NCI-H2171 treated with DMSO at 0.1 percent for 48 hours (cell line): Measurements from ENCODE around the gene SNX24.
"Not testable (repeated sequence)": the region's sequence is repeated elsewhere in the genome, so short reads cannot be mapped to it uniquely, and the experiment has no call there.

ENCODE experiments used
- DNase-seq: peaks from one replicate; lab custom pipeline; 2025; lab: John Stamatoyannopoulos, UW

The SNX24 gene

GRCh38 chr5:122871661-122872060 is 26.2 kb downstream of the SNX24 start:
- DNase-seq = no peak

DNA sequence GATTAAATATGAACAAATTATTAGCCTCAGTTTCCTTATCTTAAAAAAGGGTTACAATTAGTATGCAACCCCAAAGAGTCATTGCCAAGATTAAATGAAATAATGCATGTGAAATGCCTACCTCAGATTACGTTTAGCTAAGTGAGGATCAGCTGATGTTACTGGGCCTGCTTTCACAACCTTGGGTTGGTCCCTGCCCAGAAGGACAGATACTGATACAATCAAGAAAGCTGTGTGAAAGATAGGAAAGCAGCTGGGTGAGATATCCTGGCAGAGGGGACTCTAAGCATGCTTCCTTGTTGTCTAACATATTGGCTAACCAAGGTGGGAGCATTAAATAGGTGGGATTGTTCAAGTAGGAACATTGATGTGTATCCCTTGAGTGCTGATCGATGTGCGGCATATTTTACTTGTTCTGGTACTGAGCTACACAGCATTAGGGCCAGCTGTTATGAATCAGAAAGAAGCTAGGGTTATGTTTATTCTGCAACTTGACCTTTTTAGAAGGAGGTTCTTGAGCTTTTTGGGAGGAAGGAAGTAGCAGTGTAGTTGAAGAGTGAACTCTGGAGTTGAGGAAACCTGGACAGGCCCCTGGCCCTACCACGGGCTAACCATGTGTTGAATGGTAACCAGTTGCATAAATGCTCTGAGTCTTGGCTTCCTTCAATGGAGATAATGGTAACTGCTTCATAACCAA is 28.9 kb downstream of the SNX24 start:
- DNase-seq = no peak

DNA sequence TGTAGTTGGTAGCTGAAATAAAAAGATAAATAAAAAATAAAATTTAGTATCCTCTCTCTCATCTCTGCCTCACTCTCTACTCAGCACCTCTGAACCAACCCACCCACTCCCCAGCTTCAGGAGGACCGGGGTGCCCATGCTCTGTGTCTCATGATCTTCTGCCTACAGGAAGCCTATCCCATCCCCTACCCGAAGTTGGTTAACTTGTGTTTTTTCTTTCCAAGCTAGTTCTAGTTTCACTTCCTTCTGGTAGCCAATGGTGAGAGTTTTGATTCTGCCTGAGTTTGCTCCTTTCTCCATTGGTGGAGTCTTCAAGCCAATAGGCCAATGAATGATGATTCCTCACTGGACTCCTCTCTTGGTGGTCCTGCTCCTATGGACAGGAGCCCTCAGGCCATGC is 32.1 kb downstream of the SNX24 start:
- no peak for DNase-seq

- no peak for DNase-seq
These were observed 33.7 kb downstream of the SNX24 start for GRCh38 chr5:122879076-122879475.

- no peak for DNase-seq
These were observed 34.8 kb downstream of the SNX24 start for GRCh38 chr5:122880170-122880689.

DNA sequence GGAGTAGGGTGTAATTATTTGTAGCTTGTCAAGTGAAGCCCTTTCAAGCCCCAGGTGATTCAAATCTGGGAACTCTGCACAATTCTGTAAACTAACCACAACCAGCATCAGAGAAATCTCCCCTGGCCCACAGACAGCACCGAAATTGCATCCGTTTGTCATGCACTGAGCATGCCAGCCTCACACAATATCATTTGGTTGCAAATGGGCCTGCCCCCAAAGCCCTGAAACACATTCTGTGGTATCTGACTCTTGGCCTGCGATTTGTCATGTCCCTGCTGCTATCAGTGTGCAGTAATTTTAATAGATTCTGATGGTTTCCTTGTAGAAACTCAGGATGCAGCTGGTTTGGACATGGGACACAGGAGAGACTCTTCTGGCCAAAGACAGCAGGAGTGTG is 35.3 kb downstream of the SNX24 start:
- DNase-seq = no peak

DNA sequence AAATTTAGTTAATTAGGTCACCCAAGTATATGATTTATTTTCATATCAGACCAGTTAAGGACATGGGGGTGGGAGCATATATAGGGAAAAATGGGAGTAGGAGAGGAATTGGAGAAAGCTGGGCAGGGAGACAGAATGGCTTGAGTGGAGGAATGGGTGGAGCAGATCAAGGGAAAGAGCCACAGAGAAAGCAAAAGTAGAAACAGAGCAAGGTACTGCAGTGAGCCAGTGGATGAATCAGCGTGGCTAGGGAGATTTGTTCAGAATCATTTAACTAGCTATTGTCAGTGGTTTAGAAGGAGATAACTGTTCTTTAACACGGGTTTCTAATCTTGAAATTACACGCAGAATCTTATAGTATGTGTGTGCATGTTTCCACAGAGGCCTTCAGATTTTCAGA is 37.4 kb downstream of the SNX24 start:
- no peak for DNase-seq

DNA sequence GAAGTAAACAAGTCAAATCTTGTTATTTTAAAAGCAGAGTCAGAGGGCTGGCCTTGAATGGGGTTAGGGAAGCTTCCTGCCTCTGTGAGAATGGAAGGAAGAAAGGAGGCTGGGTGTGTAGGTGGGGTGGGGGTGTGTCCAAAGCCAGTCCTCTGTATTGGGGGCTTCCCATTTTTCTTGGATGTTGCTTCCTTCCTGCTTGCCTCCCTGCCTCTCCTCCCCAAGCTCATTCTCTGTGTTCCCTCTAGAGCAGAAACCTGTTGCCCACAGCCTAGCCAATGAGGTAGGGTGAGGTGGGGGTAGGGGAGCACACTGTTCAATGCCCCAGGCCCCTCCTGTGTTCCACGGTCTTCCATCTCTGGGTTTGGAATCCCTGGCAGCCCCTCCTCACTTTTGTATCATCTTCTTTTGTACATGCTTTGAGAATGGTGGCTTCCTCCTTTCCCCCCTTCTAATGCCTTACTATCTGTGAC is 39.7 kb downstream of the SNX24 start:
- no peak for DNase-seq

DNA sequence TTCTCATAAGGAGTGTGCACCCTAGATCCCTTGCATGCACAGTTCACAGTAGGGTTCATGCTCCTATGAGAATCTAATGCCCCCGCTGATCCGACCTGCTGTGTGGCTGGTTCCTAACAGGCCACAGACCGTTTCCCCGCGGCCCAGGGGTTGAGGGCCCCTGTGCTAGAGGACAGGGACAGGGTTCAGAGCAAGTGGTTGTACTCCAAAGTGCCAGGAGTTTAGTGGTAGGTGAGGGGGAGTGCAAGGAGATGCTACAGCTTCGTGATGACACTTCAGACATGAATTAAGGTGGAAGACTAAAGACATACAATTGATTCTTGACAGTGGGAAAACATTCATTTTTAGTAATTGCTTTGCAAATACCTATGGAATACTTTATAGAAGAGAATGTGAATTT is 40.5 kb downstream of the SNX24 start:
- no peak for DNase-seq

- DNase-seq = no peak
These were observed 49.7 kb downstream of the SNX24 start for GRCh38 chr5:122895141-122895540.

- peak; percentile 15 for DNase-seq
These were observed 51.3 kb downstream of the SNX24 start for GRCh38 chr5:122896598-122897282.

GRCh38 chr5:122897283-122897602 is 51.8 kb downstream of the SNX24 start:
- no peak for DNase-seq

DNA sequence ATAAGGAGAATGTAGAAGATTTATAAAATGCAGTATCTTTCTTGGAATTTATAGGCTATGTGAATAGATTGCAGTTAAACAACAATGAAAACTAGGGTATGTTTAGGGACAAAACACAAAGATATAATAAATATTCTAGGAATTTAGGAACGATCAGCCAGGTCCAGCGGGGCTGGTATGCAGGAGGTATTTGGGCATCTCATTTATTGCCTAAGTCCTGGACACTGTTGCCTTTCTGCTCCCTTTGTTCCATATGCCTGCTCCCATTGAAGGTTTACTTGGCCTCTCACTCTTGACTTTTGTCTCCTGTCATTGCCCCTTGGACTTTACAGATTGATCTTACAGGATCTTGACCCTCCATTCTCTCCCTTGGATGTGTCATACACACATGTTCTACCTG is 55.9 kb downstream of the SNX24 start:
- no peak for DNase-seq

GRCh38 chr5:122902263-122902662 is 56.9 kb downstream of the SNX24 start:
- no peak for DNase-seq

DNA sequence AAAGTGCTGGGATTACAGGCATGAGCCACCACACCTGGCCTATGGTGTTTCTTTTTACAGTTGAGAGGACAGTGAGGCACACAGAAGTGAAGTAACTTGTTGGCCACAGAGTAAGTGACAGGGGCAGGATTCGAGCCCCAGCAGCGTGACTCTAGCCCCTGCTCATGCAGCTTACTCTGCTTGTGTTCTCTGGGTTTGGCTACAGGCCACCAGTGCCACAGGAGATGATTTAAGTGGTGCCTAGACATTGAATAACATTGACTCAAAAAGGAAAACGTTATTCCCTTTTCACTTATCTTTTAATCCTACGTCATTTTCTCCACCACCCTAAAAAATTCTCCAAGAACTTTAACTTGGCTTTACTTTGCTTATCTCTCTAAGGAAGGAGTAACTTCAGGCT is 61.4 kb downstream of the SNX24 start:
- DNase-seq = no peak

- no peak for DNase-seq
These were observed 61.9 kb downstream of the SNX24 start for GRCh38 chr5:122907276-122907675.

- no peak for DNase-seq
These were observed 62.7 kb downstream of the SNX24 start for GRCh38 chr5:122908108-122908507.

DNA sequence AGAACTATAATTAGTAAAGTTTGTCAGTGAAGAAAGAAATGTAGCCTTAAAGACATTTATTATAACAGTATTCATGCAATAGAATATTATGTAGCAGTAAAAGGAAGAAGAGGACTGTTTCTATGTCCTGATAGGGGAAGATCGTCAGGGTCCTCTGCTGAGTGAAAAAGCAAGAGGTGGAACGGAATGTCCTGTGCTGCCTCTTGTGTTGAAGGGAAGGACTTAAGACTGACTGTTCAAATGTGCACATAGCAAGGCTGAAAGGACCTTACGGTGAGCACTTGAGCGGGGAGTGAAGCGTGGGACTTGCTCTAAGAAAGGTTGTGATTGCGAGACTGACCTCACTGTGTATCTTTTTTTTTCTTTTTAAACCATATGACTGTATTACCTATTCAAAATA is 63.2 kb downstream of the SNX24 start:
- DNase-seq = no peak

DNA sequence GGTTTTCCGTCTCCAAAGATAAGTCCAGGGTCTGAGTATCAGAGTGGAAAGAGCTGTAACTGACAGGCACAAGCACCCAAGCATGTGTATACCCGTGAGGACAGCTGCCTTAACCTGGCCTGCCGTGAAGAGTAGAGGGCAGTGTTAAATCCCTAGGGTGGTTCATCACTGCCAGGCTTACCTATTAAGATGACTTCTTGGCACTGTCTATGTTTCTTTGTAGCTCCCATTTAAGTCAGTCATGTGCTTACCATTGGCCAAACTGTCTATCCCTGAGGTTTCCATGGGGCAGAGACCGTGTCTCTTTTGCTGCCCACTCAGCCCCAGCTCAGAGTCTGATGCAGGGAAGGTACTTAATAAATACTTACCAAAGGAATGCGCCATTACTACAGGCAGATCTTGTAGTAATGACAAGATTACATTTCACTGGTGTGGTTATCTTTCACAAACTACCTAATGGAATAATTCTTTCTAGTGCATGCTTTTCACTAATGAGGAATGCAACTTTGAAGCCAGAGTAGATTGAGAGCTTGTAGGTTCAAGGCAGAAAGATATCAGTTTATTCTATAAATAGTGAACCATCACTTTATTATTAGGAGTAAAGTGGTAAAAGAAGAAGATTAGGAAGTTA is 64.2 kb downstream of the SNX24 start:
- no peak for DNase-seq

DNA sequence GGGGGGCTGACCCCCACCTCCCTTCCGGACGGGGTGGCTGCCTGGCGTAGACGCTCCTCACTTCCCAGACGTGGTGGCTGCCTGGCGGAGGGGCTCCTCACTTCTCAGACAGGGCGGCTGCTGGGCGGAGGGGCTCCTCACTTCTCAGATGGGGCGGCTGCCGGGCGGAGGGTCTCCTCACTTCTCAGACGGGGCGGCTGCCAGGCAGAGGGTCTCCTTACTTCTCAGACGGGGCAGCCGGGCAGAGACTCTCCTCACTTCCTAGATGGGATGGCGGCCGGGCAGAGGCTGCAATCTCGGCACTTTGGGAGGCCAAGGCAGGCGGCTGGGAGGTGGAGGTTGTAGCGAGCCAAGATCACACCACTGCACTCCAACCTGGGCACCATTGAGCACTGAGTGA is 68.0 kb downstream of the SNX24 start:
- DNase-seq = not testable (repeated sequence)

GRCh38 chr5:122915717-122916461 is 70.5 kb downstream of the SNX24 start:
- no peak for DNase-seq

- DNase-seq = no peak
These were observed 71.1 kb downstream of the SNX24 start for GRCh38 chr5:122916490-122916889.

DNA sequence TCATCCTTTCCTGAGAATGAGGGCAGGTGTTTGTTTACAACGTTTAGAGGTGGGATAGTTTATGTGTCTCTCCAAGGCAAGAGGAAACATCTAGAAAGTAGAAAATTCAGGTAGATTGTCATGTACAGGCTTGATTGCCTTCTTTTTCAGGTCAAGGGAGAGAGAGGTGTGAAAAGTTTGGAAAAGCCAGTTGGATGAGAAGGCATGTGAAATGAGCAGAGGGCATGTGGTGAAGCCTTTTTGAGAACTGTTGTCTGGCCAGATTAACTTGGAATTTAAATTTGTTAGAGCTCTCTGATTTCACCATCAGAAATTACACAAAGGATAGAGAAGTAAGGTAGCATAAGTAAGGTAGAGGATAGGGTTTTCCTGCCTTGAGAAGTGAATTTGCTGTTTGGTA is 74.6 kb downstream of the SNX24 start:
- DNase-seq = no peak
